Hepatic stellate cell (primary cell): ENCODE results near the gene COL19A1.
"Not testable (repeated sequence)": the region's sequence is repeated elsewhere in the genome, so short reads cannot be mapped to it uniquely, and the experiment has no call there.

ENCODE experiments used
- DNase-seq: peaks from one replicate; pipeline ENCODE4 v3.0.0; 2011; ENCODE audit warnings: low spot score

COL19A1 gene

DNA sequence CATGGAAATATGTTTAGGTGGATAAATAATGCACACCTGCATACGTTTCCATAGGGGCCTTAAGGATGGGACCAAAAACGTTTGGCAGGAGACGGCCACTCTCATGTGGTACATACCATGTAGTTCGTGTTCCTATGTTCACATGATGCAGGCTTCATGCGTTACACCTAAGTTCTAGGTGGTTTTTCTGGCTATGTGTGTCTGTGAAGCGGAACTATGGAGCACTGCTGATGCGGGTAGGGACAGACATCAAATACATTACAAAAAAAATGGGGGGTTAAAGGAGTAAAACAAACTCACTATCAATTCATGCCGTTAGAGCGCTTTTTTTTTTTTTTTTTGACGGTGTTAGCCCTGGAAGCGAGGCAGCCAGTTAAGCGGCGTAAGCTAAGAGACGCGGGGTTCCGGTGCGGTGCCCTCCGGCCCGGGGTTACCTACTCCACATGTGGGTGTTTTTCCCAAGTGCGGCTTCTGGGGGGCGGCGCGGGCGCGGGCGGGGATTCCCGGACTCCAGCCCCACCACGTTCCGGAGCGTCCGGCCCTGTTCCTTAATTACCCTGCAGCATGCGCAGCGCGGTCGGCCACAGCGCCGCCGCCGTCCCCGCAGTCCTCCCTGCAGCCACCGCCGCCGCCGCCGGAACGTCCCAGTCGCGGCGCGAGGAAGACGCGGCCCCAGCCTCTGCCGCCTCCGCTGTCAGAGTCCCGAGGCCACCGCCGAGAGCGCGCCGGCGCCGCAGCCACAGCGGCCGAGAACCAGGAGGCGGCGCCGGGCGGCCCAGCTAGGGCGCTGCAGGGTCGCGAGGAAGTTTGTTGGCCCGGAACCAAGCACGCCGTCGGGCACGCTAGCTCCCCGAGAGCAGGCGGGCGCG, 648 bp downstream of the COL19A1 start:
- peak; percentile 29 for DNase-seq

DNA sequence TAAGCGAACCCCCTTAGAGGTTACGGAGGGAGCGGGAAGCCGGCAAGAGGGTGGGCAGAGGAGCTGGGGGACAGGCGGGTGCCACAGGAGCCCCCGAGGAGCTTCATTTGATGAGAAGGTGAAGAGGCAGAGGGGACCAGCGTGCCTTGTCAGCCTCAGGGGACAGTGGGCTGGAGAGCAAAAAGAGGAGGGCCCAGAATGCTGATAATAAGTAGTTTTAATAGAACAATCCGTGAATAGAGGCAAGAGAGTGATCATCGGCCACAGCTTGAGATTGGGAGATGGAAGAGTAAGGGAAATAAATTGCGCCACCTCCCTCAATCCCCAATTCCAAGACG, 1.3 kb downstream of the COL19A1 start:
- DNase-seq = no peak

DNA sequence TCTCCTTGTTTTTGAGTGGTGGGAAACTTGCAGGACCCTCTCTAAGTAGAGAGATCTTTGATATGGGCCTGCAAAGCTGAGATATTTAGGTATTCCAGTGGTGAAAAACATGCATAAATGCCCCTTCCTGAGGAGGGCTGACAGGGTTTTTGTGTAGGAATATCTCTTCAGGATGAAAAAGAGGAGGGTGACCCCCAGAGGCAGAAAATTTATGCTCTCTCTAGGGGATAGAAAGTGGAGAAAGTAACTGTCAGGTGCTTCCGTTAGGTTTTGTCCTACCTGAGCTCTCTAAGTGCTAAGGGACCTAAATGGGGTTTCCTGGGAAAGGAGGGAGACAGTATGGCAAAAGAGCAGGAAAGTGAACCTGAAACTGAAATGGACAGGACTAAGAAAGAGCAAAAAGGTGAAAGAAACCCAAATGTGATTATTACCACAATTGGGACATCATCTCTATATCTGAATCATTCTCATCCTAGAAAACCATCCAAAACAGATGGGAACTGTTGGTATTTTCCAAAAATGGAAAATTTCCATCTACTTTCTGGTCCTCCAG, 2.0 kb downstream of the COL19A1 start:
- no peak for DNase-seq

GRCh38 chr6:69868961-69869360, 2.6 kb downstream of the COL19A1 start:
- DNase-seq = no peak

DNA sequence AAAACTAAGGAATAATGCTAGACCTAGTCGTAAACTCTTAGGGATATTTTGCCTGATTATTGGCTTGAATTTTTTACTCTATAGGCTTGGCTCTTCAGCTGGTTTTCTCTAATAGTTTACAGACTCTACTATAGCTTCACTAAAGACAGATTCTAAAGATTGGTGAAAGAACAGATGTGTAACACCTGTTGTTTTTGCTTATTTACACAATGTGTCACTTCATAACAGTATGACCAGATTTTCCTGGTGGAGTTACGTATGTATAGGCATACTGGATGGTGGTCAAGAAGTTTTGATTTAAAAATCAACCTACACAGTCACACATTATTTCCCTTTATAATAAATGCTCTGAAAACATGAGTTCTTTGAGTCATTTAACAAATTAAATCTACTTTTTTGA, 4.8 kb downstream of the COL19A1 start:
- no peak for DNase-seq

- DNase-seq = no peak
Observed at GRCh38 chr6:69873291-69873690, 6.9 kb downstream of the COL19A1 start.

- no peak for DNase-seq
Observed at GRCh38 chr6:69875715-69876114, 9.4 kb downstream of the COL19A1 start.

GRCh38 chr6:69878795-69879194, 12.4 kb downstream of the COL19A1 start:
- DNase-seq = no peak

GRCh38 chr6:69880601-69881000, 14.2 kb downstream of the COL19A1 start:
- DNase-seq = no peak

- no peak for DNase-seq
Observed at GRCh38 chr6:69881322-69882151, 15.2 kb downstream of the COL19A1 start.

DNA sequence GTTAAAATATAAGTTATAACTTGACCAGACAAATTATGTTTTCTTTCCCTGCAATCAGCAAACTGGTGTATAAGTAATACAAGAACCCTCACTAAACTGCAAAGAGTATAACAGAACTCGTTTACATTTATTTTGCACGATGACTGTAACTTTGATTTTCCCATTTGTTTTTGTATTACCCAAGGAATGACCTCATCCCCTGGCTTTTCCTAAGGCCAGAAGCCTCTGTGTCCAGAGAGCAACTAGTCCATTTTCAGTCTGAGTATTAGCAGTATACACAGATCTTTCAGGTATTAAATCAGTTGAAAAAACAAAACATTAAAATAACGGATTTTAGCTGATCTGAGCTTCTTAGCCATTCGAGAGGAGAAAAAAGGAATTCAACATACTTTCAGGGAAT, 17.2 kb downstream of the COL19A1 start:
- no peak for DNase-seq

- no peak for DNase-seq
Observed at GRCh38 chr6:69884231-69884630, 17.9 kb downstream of the COL19A1 start.

DNA sequence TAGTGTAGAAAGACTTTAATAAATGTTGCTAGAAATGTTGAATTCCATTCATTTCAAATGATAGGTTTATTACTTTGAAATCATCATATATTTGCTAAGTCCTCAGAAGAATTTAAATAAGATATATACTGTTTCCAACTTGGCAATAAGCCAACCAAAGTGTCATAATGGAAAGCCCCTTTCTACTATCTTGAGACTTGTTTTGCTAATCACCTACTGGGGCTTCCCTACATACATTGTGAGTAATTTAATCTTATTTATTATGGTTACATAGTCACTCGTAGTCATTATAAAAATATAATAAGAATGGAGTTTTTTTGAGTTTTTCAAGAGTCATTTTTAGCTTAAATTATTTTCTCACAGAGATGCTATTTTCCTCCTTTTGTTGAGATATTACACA, 20.7 kb downstream of the COL19A1 start:
- no peak for DNase-seq

DNA sequence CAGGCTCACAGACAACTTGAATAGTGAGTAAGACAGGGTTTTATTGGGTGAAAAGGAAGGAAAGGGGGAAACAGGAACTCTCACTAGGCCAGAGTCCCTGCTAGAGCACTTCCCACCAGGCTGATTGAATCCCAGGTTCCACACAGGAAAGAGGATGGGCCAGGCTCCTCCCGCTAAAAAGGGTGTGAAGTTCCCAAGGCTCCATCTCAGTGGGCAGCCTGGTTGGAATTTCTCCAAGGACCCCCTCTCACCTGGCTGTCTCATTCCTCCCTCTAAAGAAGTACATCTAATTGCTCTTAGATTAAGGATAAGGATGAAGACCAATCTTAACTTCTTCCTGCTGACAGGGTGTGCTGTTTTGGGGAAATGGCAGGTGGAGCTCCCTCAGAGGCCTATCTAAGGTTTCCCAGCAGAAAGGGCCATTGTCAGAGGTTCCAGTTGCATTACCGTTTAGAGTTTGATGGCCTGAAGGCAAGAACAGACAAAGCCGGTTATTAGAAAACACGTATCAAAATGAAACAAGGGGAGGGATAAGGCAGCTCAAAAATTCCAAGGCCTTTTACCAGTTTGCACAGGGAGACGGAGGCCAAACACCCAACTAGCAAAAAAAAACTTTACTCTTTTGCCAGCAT, 21.5 kb downstream of the COL19A1 start:
- no peak for DNase-seq

- DNase-seq = no peak
Observed at GRCh38 chr6:69888482-69889233, 22.3 kb downstream of the COL19A1 start.

DNA sequence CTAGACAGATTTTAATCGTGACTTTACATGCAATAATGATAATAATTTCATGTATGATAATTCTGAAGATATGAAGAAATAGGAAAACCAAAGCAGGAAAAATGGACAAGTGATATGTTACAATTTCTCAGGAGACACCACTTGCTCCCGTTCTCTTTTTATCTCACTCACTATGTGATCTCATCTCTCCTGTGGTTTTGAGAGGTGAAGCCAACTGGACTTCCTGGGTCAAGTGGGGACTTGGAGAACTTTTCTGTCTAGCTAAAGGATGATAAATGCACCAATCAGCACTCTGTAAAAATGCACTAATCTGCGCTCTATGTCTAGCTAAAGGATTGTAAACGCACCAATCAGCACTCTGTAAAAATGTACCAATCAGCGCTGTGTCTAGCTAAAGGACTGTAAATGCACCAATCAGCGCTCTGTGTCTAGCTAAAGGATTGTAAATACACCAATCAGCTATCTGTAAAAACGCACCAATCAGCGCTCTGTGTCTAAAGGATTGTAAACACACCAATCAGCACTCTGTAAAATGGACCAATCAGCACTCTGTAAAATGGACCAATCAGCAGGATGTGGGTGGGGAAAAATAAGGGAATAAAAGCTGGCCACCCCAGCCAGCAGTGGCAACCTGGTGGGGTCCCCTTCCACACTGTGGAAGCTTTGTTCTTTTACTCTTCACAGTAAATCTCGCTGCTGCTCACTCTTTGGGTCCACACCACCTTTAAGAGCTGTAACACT, 23.0 kb downstream of the COL19A1 start:
- DNase-seq = not testable (repeated sequence)

GRCh38 chr6:69892561-69892960, 26.2 kb downstream of the COL19A1 start:
- not testable (repeated sequence) for DNase-seq

- DNase-seq = not testable (repeated sequence)
Observed at GRCh38 chr6:69893266-69893665, 26.9 kb downstream of the COL19A1 start.

- DNase-seq = peak; percentile 5
Observed at GRCh38 chr6:69894578-69895347, 28.4 kb downstream of the COL19A1 start.

GRCh38 chr6:69895396-69895795, 29.0 kb downstream of the COL19A1 start:
- DNase-seq = no peak
